Neural cell (in vitro differentiated cells): ENCODE measurements around the gene IDE. TPM values are rescaled to one million over a fixed set of nuclear protein-coding genes. Genes with fewer than 3 reads are reported as not detected.

ENCODE experiments used
- H2AFZ ChIP-seq: fragments of 200-600, 300-800 bp; sonication (generic), shearing (Covaris generic); 2 replicates; pipeline ENCODE4 v1.6.0; 2014; ENCODE audit warnings: low read depth, mild to moderate bottlenecking, antibody characterized with exemption, low read length, moderate library complexity
- H3F3A ChIP-seq: fragments of 200-600 bp; shearing (Covaris generic); 2 replicates; pipeline ENCODE4 v1.6.1; 2016; ENCODE audit warnings: mild to moderate bottlenecking, moderate library complexity, mixed read lengths, antibody characterized with exemption, low read length; ENCODE audit not compliant: insufficient read depth, poor library complexity, severe bottlenecking
- H3K27ac ChIP-seq: fragments of 200-600, 300-800 bp; sonication (generic), shearing (Covaris generic); 2 replicates; pipeline ENCODE4 v1.5.1; 2014; ENCODE audit warnings: mild to moderate bottlenecking, low read length, moderate library complexity
- H3K27me3 ChIP-seq: fragments of 300-800, 200-600 bp; sonication (generic), shearing (Covaris generic); 2 replicates; pipeline ENCODE4 v1.6.0; 2014; ENCODE audit warnings: mild to moderate bottlenecking, low read depth, low read length, moderate library complexity; ENCODE audit not compliant: insufficient read depth
- H3K36me3 ChIP-seq: fragments of 300-800, 200-600 bp; sonication (generic), shearing (Covaris generic); 2 replicates; pipeline ENCODE4 v1.5.1; 2014; ENCODE audit warnings: mild to moderate bottlenecking, antibody characterized with exemption, low read length, moderate library complexity; ENCODE audit not compliant: insufficient read depth
- H3K4me2 ChIP-seq: fragments of 300-800, 200-600 bp; sonication (generic), shearing (Covaris generic); 2 replicates; pipeline ENCODE4 v1.6.0; 2014; ENCODE audit warnings: mild to moderate bottlenecking, low read length
- H3K4me3 ChIP-seq: fragments of 300-800, 200-600 bp; sonication (generic), shearing (Covaris generic); 2 replicates; pipeline ENCODE4 v1.5.1; 2014; ENCODE audit warnings: mild to moderate bottlenecking, low read length, moderate library complexity
- H3K79me2 ChIP-seq: fragments of 200-600 bp; shearing (Covaris generic); replicated peaks from 2 replicates; pipeline ENCODE4 v1.6.0; 2014; ENCODE audit warnings: mild to moderate bottlenecking, low read length, moderate library complexity; ENCODE audit not compliant: insufficient read depth
- H3K9ac ChIP-seq: fragments of 300-800, 200-600 bp; sonication (generic), shearing (Covaris generic); 2 replicates; pipeline ENCODE4 v1.6.1; 2016; ENCODE audit warnings: mild to moderate bottlenecking, low read length, mixed read lengths
- H3K9me2 ChIP-seq: fragments of 200-600 bp; shearing (Covaris generic); 2 replicates; pipeline ENCODE4 v1.6.1; 2016; ENCODE audit warnings: mild to moderate bottlenecking, low read length, mixed read lengths; ENCODE audit not compliant: insufficient read depth
- H3K9me3 ChIP-seq: fragments of 200-600, 300-800 bp; sonication (generic), shearing (Covaris generic); 2 replicates; pipeline ENCODE4 v1.6.1; 2016; ENCODE audit warnings: mild to moderate bottlenecking, mixed run types, low read length, moderate library complexity, mixed read lengths
- H4K20me1 ChIP-seq: fragments of 200-600 bp; shearing (Covaris generic); 2 replicates; pipeline ENCODE4 v1.6.1; 2016; ENCODE audit warnings: mild to moderate bottlenecking, mixed run types; ENCODE audit not compliant: insufficient read depth
- EP300 ChIP-seq: fragments of 450-650 bp; conservative IDR thresholded peaks from 2 replicates; pipeline ENCODE4 v1.6.1; 2014; ENCODE audit warnings: antibody characterized with exemption, mild to moderate bottlenecking, moderate library complexity; ENCODE audit not compliant: poor library complexity, severe bottlenecking
- EZH2 ChIP-seq: fragments of 200-600, 300-800 bp; shearing (Covaris generic), sonication (generic); IDR thresholded peaks from 2 replicates; pipeline ENCODE4 v1.6.1; 2014; ENCODE audit warnings: antibody characterized with exemption, low read length, borderline replicate concordance, mild to moderate bottlenecking; ENCODE audit not compliant: insufficient read depth, poor library complexity, severe bottlenecking
- MXI1 ChIP-seq: fragments of 450-650 bp; conservative IDR thresholded peaks from 2 replicates; pipeline ENCODE4 v1.6.1; 2014; ENCODE audit warnings: antibody characterized with exemption, mild to moderate bottlenecking; ENCODE audit not compliant: poor library complexity, severe bottlenecking
- POLR2AphosphoS5 ChIP-seq: IDR thresholded peaks from 2 replicates; pipeline ENCODE4 v1.6.1; 2012
- RAD21 ChIP-seq: fragments of 450-650 bp; conservative IDR thresholded peaks from 2 replicates; pipeline ENCODE4 v1.6.1; 2014; ENCODE audit warnings: antibody characterized with exemption, mild to moderate bottlenecking, moderate library complexity
- REST ChIP-seq: IDR thresholded peaks from 2 replicates; pipeline ENCODE4 v1.6.1; 2012; ENCODE audit warnings: borderline replicate concordance
- SMC3 ChIP-seq: fragments of 450-650 bp; conservative IDR thresholded peaks from 2 replicates; pipeline ENCODE4 v1.6.1; 2014; ENCODE audit warnings: antibody characterized with exemption, mild to moderate bottlenecking, moderate library complexity; ENCODE audit not compliant: poor library complexity
- TAF1 ChIP-seq: IDR thresholded peaks from 2 replicates; pipeline ENCODE4 v1.6.1; 2012; ENCODE audit warnings: low read depth
- polyA plus RNA-seq: library from polyadenylated mRNA; depleted of rRNA; stranded (reverse); fragments of >200 nt; gene quantifications from 2 replicates; pipeline ENCODE4 v1.2.3, GENCODE V29; 2014
- TF ChIP-seq, protein P1 (sequence below): fragments of 450-650 bp; IDR thresholded peaks from 2 replicates; pipeline ENCODE4 v1.5.1; 2014; ENCODE audit warnings: antibody characterized with exemption, mild to moderate bottlenecking, moderate library complexity; ENCODE audit not compliant: poor library complexity, severe bottlenecking

IDE gene
- polyA plus RNA-seq, 1 donor from 2014 or later, result 10.4 TPM

GRCh38 chr10:92545556-92545955 lies 28.3 kb downstream of the IDE start:
- no peak overlapping the region for H3K9ac ChIP-seq
- no peak overlapping the region for H3K27ac ChIP-seq
- H2AFZ ChIP-seq, result no peak overlapping the region
- no peaks in the 10 kb centered on the region for H3K9me3 ChIP-seq
- H3K9me2 ChIP-seq, result no peaks in the 10 kb centered on the region
- no peaks in the 10 kb centered on the region for H4K20me1 ChIP-seq
- H3K27me3 ChIP-seq, result no peaks in the 10 kb centered on the region
- H3K36me3 ChIP-seq, result no peaks in the 10 kb centered on the region
- no peak overlapping the region for H3K4me3 ChIP-seq
- H3K4me2 ChIP-seq, result no peak overlapping the region
- H3F3A ChIP-seq, result no peaks in the 10 kb centered on the region
- H3K79me2 ChIP-seq, result no peaks in the 10 kb centered on the region
- TF ChIP-seq RAD21 (no peak), EZH2 (no peak), MXI1 (no peak), REST (no peak), EP300 (no peak), POLR2AphosphoS5 (no peak)

DNA sequence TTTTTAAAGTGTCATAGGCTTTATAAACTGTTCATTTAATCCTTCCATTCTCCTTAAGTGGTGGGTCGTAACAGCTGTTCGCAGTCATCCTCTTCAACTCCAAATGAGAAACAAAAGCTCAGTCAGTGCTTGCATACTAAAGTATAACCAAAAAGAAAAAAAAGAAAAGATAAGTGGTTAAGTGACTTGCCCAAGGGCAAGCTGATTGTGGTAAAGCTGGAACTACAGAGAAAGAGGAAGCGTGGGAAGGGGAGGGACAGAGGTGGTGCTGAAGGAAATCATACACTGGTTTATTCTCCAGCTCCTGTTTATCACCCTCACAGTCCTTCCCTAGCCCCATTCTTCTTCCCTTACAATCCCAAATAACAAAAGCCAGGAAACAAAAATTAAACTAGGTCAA lies 29.6 kb downstream of the IDE start:
- no peak for TF ChIP-seq TAF1
- Histone ChIP-seq H2AFZ (no peak overlapping the region), H3K4me2 (no peak overlapping the region), H3F3A (no peaks in the 10 kb centered on the region), H3K36me3 (no peaks in the 10 kb centered on the region), H3K9me3 (no peaks in the 10 kb centered on the region), H3K9me2 (no peaks in the 10 kb centered on the region), H4K20me1 (no peaks in the 10 kb centered on the region), H3K4me3 (no peak overlapping the region), H3K9ac (no peak overlapping the region), H3K79me2 (no peaks in the 10 kb centered on the region), H3K27me3 (no peaks in the 10 kb centered on the region), H3K27ac (no peak overlapping the region)

GRCh38 chr10:92542458-92542857 lies 31.4 kb downstream of the IDE start:
- Histone ChIP-seq H3K4me3 (no peak overlapping the region), H2AFZ (no peak overlapping the region), H3K9me2 (no peaks in the 10 kb centered on the region), H3F3A (no peaks in the 10 kb centered on the region), H3K27me3 (no peaks in the 10 kb centered on the region), H3K27ac (no peak overlapping the region), H3K79me2 (no peaks in the 10 kb centered on the region), H3K36me3 (no peaks in the 10 kb centered on the region), H3K4me2 (no peak overlapping the region), H3K9me3 (no peaks in the 10 kb centered on the region), H3K9ac (no peak overlapping the region), H4K20me1 (no peaks in the 10 kb centered on the region)
- TF ChIP-seq, protein P1, sequence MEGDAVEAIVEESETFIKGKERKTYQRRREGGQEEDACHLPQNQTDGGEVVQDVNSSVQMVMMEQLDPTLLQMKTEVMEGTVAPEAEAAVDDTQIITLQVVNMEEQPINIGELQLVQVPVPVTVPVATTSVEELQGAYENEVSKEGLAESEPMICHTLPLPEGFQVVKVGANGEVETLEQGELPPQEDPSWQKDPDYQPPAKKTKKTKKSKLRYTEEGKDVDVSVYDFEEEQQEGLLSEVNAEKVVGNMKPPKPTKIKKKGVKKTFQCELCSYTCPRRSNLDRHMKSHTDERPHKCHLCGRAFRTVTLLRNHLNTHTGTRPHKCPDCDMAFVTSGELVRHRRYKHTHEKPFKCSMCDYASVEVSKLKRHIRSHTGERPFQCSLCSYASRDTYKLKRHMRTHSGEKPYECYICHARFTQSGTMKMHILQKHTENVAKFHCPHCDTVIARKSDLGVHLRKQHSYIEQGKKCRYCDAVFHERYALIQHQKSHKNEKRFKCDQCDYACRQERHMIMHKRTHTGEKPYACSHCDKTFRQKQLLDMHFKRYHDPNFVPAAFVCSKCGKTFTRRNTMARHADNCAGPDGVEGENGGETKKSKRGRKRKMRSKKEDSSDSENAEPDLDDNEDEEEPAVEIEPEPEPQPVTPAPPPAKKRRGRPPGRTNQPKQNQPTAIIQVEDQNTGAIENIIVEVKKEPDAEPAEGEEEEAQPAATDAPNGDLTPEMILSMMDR, result no peak
- TF ChIP-seq REST, result no peak
- TF ChIP-seq SMC3, result no peak
- no peak for TF ChIP-seq MXI1
